OCI-LY1 (cell line): ENCODE data around the gene BTLA.
"Not testable (repeated sequence)": the region's sequence is repeated elsewhere in the genome, so short reads cannot be mapped to it uniquely, and the experiment has no call there.

Source experiments
- H2AFZ ChIP-seq: fragments of 200-600 bp; sonication (generic), shearing (Covaris generic); 2 replicates; pipeline ENCODE4 v1.6.0; 2014; ENCODE audit warnings: antibody characterized with exemption, mild to moderate bottlenecking, low read length
- H3F3A ChIP-seq: fragments of 200-600 bp; sonication (generic), shearing (Covaris generic); 2 replicates; pipeline ENCODE4 v1.6.0; 2014; ENCODE audit warnings: mild to moderate bottlenecking, antibody characterized with exemption, low read length, moderate library complexity; ENCODE audit not compliant: insufficient read depth
- H3K27ac ChIP-seq: fragments of 200-600 bp; sonication (generic); 2 replicates; pipeline ENCODE4 v1.5.1; 2014; ENCODE audit warnings: low read length, mixed run types, mild to moderate bottlenecking, low read depth; ENCODE audit not compliant: poor library complexity, severe bottlenecking
- H3K27me3 ChIP-seq: fragments of 200-600 bp; sonication (generic); 2 replicates; pipeline ENCODE4 v1.6.0; 2014; ENCODE audit warnings: antibody characterized with exemption, mild to moderate bottlenecking, low read length, moderate library complexity; ENCODE audit not compliant: insufficient read depth
- H3K36me3 ChIP-seq: fragments of 200-600 bp; sonication (generic); 2 replicates; pipeline ENCODE4 v1.6.1; 2014; ENCODE audit warnings: mild to moderate bottlenecking, antibody characterized with exemption, low read length, moderate library complexity, mixed read lengths; ENCODE audit not compliant: insufficient read depth
- H3K4me1 ChIP-seq: fragments of 200-600 bp; sonication (generic); 2 replicates; pipeline ENCODE4 v1.5.1; 2014; ENCODE audit warnings: mild to moderate bottlenecking, low read length, moderate library complexity; ENCODE audit not compliant: insufficient read depth, severe bottlenecking
- H3K4me2 ChIP-seq: fragments of 200-600 bp; sonication (generic), shearing (Covaris generic); 2 replicates; pipeline ENCODE4 v1.6.1; 2014; ENCODE audit warnings: low read length
- H3K4me3 ChIP-seq: fragments of 200-600 bp; sonication (generic); 2 replicates; pipeline ENCODE4 v1.5.1; 2014; ENCODE audit warnings: low read length, low read depth, mild to moderate bottlenecking, mixed read lengths; ENCODE audit not compliant: poor library complexity, severe bottlenecking
- H3K79me2 ChIP-seq: fragments of 200-600 bp; shearing (Covaris generic); 2 replicates; pipeline ENCODE4 v1.6.1; 2016; ENCODE audit warnings: mixed run types, low read length, mixed read lengths; ENCODE audit not compliant: insufficient read depth
- H3K9ac ChIP-seq: fragments of 200-600 bp; sonication (generic), shearing (Covaris generic); 2 replicates; pipeline ENCODE4 v1.6.1; 2014; ENCODE audit warnings: mild to moderate bottlenecking, low read length, mixed read lengths
- H3K9me2 ChIP-seq: fragments of 200-600 bp; sonication (generic), shearing (Covaris generic); 2 replicates; pipeline ENCODE4 v1.6.1; 2014; ENCODE audit warnings: low read depth, mild to moderate bottlenecking, low read length, mixed read lengths
- H3K9me3 ChIP-seq: fragments of 200-600 bp; shearing (Covaris generic); 2 replicates; pipeline ENCODE4 v1.6.1; 2014; ENCODE audit warnings: low read length, mixed read lengths
- H4K20me1 ChIP-seq: fragments of 200-600 bp; sonication (generic), shearing (Covaris generic); 2 replicates; pipeline ENCODE4 v1.6.0; 2016; ENCODE audit warnings: mild to moderate bottlenecking, low read length; ENCODE audit not compliant: insufficient read depth
- CTCF ChIP-seq: fragments of 200-600 bp; sonication (generic), shearing (Covaris generic); IDR thresholded peaks from 2 replicates; pipeline ENCODE4 v1.5.1; 2017; ENCODE audit warnings: mild to moderate bottlenecking, antibody characterized with exemption, low read length, moderate library complexity, mixed read lengths
- EZH2 ChIP-seq: fragments of 200-600 bp; sonication (generic), shearing (Covaris generic); IDR thresholded peaks from 2 replicates; pipeline ENCODE4 v1.8.0; 2017; ENCODE audit warnings: borderline replicate concordance, mixed run types, mild to moderate bottlenecking, antibody characterized with exemption, low read length, moderate library complexity, mixed read lengths

The BTLA gene

GRCh38 chr3:112531358-112531781 lies 32.1 kb upstream of the BTLA start:
- H2AFZ ChIP-seq: no peak overlapping the region
- no peak overlapping the region for H3K27ac ChIP-seq
- no peak overlapping the region for H3K4me2 ChIP-seq
- H3K27me3 ChIP-seq: no peaks in the 10 kb centered on the region
- H3K9me3 ChIP-seq: no peaks in the 10 kb centered on the region
- no peaks in the 10 kb centered on the region for H3K79me2 ChIP-seq
- no peak overlapping the region for H3K9ac ChIP-seq
- peaks cover 90% of the 10 kb centered on the region for H3K36me3 ChIP-seq
- H4K20me1 ChIP-seq: no peaks in the 10 kb centered on the region
- H3F3A ChIP-seq: 0 out of 2 replicates have a peak, but pooled peaks cover 2% of the 10 kb centered on the region
- no peak overlapping the region for H3K4me3 ChIP-seq
- H3K9me2 ChIP-seq: no peaks in the 10 kb centered on the region
- TF ChIP-seq EZH2 (no peak), CTCF (peak; percentile 62)
- H3K4me1 ChIP-seq: no peaks in the 10 kb centered on the region

DNA sequence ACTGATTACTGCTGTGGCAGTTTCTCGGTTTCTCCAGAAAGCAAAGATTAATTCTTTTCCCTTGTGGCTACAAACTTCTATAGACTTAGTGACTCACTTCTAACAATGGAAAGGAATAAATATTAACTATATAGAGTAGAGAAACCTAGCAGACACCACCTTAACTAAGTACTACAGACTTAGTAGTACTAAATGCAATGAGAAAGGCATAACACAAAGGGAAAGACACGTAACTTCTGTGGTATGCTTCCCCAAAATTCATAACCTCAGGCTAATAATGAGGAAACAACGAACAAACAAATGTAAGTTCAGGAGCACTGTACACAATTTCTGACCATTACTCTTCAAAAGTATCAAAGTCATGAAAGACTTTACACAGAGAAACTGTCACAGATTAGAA lies 31.3 kb upstream of the BTLA start:
- Histone ChIP-seq H3K4me3 (no peak overlapping the region), H3F3A (0 out of 2 replicates have a peak, but pooled peaks cover 2% of the 10 kb centered on the region), H3K79me2 (no peaks in the 10 kb centered on the region), H4K20me1 (no peaks in the 10 kb centered on the region), H3K9me3 (no peaks in the 10 kb centered on the region), H3K9ac (no peak overlapping the region), H3K27ac (no peak overlapping the region), H3K36me3 (peaks cover 82% of the 10 kb centered on the region), H3K4me2 (no peak overlapping the region), H3K9me2 (no peaks in the 10 kb centered on the region), H3K4me1 (no peaks in the 10 kb centered on the region), H2AFZ (no peak overlapping the region), H3K27me3 (no peaks in the 10 kb centered on the region)
- TF ChIP-seq CTCF: no peak
- no peak for TF ChIP-seq EZH2

GRCh38 chr3:112524127-112524526 lies 24.9 kb upstream of the BTLA start:
- not testable (repeated sequence) for H3K4me1 ChIP-seq, H3K79me2 ChIP-seq, H4K20me1 ChIP-seq, H3F3A ChIP-seq, H3K27me3 ChIP-seq, H3K4me2 ChIP-seq, H2AFZ ChIP-seq, H3K9me2 ChIP-seq, H3K9ac ChIP-seq, H3K4me3 ChIP-seq, H3K27ac ChIP-seq, H3K9me3 ChIP-seq
- H3K36me3 ChIP-seq: peaks cover 26% of the 10 kb centered on the region

- H3K9me2 ChIP-seq: no peaks in the 10 kb centered on the region
- H3F3A ChIP-seq: no peaks in the 10 kb centered on the region
- H3K79me2 ChIP-seq: no peaks in the 10 kb centered on the region
- no peaks in the 10 kb centered on the region for H3K36me3 ChIP-seq
- no peak overlapping the region for H3K4me2 ChIP-seq
- H3K9ac ChIP-seq: no peak overlapping the region
- no peaks in the 10 kb centered on the region for H3K9me3 ChIP-seq
- H3K4me1 ChIP-seq: no peaks in the 10 kb centered on the region
- H2AFZ ChIP-seq: no peak overlapping the region
- no peak for TF ChIP-seq EZH2
- peak; percentile 82 for TF ChIP-seq CTCF
- no peaks in the 10 kb centered on the region for H4K20me1 ChIP-seq
- H3K27me3 ChIP-seq: no peaks in the 10 kb centered on the region
- H3K27ac ChIP-seq: no peak overlapping the region
- H3K4me3 ChIP-seq: no peak overlapping the region
Observed at GRCh38 chr3:112519424-112520001, 20.2 kb upstream of the BTLA start.

- H3K79me2 ChIP-seq, H3K9me3 ChIP-seq, H3K27ac ChIP-seq, H3K27me3 ChIP-seq, H2AFZ ChIP-seq, H3F3A ChIP-seq, H3K4me1 ChIP-seq, H3K36me3 ChIP-seq, H3K9me2 ChIP-seq, H3K4me3 ChIP-seq, H3K4me2 ChIP-seq, H3K9ac ChIP-seq, H4K20me1 ChIP-seq: not testable (repeated sequence)
Observed at GRCh38 chr3:112518970-112519369, 19.7 kb upstream of the BTLA start.
